Caki2 (cell line): ENCODE measurements around the gene IPO7. TPM values are rescaled to one million over a fixed set of nuclear protein-coding genes. Genes with fewer than 3 reads are reported as not detected.
A peak's percentile ranks its signal among the peaks of the same experiment; 100 is the strongest.
"Not testable (repeated sequence)": the region's sequence is repeated elsewhere in the genome, so short reads cannot be mapped to it uniquely, and the experiment has no call there.

Experiments
- DNase-seq: peaks from one replicate; pipeline ENCODE4 v3.0.0-alpha.2; 2015; ENCODE audit warnings: low read depth
- in situ Hi-C: cut with HindIII; loops from 2 replicates; pipeline ENCODE4 v1.10.0; 2016; ENCODE audit warnings: low sequenced_read_pairs, low pct_unique_long_range_greater_than_20kb, mixed read lengths
- total RNA-seq: library from RNA; depleted of rRNA; stranded (reverse); fragments of >200 nt; shearing (Covaris generic); gene quantifications from 2 replicates; pipeline ENCODE4 v1.2.3, GENCODE V29; 2014; ENCODE audit warnings: low replicate concordance; rRNA removed

Gene IPO7
- total RNA-seq: 74.0 and 77.4 TPM in 2 replicates

DNA sequence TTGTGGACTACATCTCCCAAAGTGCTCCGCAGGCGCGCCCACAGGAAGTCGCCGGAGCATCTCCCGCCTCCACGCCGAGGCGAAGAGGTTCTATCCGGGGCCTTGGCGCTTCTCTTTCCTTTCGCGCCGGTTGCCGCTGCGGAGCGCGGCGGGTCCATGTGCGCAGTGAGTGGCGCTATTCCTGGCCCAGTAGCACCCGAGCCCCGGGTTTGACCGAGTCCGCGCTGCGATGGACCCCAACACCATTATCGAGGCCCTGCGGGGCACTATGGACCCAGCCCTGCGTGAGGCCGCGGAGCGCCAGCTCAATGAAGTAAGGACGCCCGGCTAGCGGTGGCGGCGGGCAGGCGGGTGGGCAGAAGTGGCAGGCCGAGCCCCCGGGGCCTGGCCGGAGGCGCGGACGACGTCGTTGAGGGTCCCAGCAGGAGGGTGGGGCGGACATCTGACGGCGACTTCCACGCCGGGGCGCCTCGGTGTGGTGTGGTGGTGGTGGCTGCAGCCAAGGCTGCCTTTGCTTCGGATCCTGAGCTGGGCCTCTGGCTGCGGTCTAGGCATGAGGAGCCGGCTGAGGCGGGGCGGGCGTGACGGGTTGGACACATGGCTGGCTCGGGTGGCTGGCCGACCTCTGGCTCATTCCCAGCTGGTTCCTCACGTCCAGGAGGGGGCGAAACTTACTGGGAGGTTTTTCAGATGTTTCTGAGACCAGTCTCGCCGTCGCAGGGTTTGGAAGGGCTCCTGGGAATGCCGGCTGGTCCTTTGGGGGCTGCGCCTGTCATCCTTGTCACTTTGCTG lies at the start of gene IPO7:
TSS of gene IPO7 (plus strand) at position 118 of the 792 bp plus-strand sequence. CDS start at position 230, 112 bp downstream.
- peak; percentile 83 for DNase-seq
- in situ Hi-C loops: no loop called here

DNA sequence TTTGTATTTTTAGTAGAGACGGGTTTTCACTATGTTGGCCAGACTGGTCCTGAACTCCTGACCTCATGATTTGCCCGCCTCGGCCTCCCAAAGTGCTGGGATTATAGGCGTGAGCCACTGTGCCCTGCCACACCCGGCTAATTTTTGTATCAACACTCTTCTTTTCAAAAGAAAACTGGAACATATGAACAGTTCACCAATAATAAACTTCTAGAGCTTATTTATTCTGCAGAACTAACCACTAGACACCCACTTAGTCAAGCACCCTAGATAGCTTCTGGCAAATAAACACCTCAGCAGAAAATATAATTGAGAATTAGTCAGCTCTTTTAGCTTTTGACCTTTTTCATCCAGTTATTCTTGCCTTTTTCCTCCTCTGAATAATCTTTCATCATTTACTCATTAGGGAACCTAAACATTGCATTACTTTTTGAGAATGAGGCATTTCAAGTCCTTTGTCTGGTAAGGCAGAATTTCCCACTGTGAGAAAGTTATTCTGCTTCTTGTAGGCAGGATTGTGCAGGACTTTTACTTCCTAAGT lies 42.7 kb upstream of the IPO7 start:
- in situ Hi-C loops: no loop called here

GRCh38 chr11:9344061-9344680 lies 40.3 kb upstream of the IPO7 start:
- DNase-seq: no peak
- in situ Hi-C loops: no loop called here

More for the DNA sequence above, 42.7 kb upstream of the IPO7 start:
- peak; percentile 31 for DNase-seq

GRCh38 chr11:9347100-9347499 lies 37.4 kb upstream of the IPO7 start:
- no peak for DNase-seq
- in situ Hi-C loops: no loop called here

DNA sequence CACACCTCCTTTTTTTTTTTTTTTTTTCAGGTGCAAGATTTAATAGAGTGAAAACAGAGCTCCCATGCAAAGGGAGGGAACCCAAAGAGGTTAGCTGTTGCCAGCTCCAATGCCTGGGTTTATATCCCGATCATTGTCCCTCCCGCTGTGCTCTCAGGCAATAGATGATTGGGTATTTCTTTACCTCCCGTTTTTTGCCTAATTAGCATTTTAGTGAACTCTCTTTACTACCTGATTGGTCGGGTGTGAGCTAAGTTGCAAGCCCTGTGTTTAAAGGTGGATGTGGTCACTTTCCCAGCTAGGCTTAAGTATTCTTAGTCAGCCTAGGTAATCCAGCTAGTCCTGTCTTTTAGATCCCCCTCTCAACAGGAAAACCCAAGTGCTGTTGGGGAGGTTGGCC lies 36.7 kb upstream of the IPO7 start:
- in situ Hi-C loops, DNase-seq: not testable (repeated sequence)

DNA sequence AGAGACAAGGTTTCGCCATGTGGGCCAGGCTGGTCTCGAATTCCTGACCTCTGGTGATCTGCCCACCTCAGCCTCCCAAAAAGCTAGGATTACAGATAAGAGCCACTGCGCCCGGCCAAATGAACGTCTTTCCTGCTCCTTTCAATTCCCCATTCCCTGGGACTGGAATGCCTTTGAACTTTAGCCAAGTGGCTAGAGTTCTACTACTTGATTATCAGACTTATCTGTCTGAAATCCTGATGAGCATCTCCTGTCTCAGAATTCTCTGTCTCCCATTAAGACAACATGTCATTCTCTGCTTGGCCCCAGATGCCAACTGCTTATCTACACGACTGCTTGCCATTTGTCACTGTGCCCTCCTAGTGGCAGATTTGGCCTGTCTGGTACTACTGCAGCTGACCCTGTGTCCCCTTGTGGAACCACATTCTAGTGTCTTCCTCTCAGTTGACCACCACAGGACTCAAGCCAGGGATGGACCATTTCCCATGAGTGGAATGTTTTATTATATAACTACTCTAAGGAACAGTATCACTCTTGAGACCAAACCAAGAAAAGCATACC lies 33.1 kb upstream of the IPO7 start:
- DNase-seq: no peak
- in situ Hi-C loops: no loop called here

DNA sequence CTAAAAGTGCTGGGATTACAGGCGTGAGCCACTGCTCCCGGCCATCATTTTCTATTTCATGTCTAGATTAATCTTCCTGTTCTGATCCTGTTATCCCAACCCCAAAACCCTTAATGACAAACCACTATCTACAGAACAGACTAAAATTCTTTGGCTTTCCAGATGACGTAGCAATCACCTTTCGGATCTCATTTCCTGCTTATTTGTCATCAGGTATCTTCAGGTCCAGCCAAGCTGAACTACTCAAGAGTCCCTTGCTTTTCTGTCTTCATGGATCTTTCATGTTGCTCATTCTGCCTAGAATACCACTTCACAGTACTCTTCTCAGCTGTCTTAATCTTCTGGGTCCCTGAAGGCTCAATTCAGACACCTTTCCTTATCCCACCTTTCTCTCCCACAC lies 27.4 kb upstream of the IPO7 start:
- in situ Hi-C loops: no loop called here
- no peak for DNase-seq

GRCh38 chr11:9360862-9361622 lies 23.4 kb upstream of the IPO7 start:
- in situ Hi-C loops, DNase-seq: not testable (repeated sequence)

DNA sequence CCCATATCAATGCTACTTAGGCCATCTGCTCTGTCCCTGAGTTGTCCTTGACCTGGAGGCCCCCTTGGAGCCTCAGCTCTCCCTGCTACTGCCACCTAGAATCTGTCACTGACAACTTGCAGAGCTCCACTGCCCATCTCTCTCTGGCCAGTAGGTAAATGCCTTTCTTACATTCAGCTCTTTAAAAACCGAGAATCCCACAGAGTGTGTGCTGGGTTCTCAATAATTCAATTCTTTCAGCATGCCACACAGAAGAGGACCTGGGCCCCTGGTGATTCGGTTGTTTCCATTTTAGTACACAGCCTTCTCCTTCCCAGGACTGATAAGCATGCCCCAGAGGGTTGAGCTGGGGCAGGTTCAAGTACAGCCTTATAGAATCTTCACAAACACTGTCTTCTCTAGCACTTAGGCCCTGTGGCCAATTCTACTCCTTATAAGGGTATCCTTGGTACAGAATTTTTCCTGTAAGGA lies 22.0 kb upstream of the IPO7 start:
- DNase-seq: no peak
- in situ Hi-C loops: no loop called here

- in situ Hi-C loops: no loop called here
- peak; percentile 94 for DNase-seq
These were observed 20.2 kb upstream of the IPO7 start for GRCh38 chr11:9363954-9364912.

DNA sequence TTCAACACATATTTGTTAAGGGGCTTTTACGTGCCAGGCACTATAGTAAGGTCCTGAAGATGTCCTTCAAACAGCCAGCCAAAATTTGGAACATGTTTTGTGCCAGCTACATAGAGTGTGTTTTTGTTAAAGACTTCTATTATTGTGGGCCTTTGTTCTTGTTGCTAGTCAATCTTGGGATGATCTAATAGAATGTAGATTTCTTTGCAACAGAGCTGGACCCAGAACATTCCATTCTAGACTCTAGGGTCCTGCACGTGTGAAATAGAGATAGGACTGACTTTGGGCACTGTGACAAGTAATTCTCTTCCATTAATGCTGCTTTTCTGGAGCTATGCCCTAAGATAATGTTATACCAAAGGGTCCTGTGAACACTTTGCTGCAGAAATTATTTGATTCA lies 16.9 kb upstream of the IPO7 start:
- DNase-seq: no peak

DNA sequence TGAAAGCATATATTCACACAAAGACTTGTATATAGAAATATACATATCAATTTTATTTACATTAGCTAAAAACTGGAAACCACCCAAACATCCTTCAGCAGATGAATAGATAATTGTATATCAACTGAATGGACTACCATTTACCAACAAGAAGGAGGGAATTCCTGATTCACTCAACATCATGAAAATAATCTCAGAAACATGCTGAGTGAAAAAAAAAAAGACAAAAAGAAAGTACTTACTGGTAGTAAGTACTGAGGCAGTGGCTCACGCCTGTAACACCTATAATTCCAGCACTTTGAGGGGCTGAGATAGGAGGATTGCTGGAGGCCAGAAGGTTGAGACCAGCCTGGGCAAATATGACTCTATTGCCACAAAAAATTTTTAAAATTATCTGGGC lies 7.4 kb upstream of the IPO7 start:
- in situ Hi-C loops: no loop called here
- DNase-seq: no peak

More for the DNA sequence above, 16.9 kb upstream of the IPO7 start:
- in situ Hi-C loops: no loop called here

DNA sequence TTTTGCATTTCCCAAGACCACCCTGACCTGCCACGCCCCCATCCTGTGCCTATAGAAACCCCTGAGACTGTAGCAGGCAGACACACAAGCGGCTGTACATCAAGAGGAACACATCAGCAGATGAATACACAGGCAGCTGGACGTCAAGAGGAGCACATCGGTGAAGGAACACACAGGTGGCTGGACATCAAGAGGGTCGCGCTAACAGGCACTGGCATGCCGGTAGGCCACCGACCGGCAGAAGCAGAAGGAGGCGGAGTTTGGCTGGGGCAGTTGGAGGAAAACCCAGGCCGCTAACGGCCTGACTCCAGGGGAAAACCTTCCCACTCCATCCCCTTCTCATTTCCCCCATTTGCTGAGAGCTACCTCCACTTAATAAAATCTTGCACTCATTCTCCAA lies 5.4 kb upstream of the IPO7 start:
- DNase-seq: no peak
- in situ Hi-C loops: no loop called here

- in situ Hi-C loops: no loop called here
- DNase-seq: no peak
These were observed 3.7 kb upstream of the IPO7 start for GRCh38 chr11:9380773-9381172.

DNA sequence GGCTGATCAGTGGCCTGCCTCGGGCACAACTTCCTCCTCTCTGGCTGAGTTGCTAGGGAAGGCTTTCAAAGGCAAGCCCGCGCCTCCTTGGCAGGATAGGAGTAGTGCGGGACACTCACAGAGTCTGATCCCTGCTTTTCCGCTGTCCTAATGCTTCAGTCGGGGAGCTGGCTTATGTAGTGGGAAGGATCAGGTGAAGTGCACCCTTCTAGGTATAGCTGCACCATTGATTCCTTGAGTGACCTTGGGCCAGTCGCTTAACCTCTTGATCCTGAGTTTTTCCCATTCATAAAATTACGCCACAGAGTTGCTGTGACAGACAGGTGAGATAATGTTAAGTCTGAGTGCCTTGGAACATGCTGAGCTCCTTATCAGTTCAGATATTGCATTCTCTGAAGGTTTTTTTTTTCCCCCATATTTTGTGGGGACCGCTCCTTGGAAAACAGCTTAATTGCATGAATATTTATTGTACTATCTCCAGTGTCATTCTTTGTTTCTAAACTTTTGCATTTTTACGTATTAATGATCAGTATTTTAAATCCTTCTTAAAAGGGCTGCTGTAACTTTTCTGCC lies 961 bp downstream of the IPO7 start:
- in situ Hi-C loops: no loop called here
- no peak for DNase-seq

GRCh38 chr11:9386086-9386485 lies 1.6 kb downstream of the IPO7 start:
- in situ Hi-C loops: no loop called here
- no peak for DNase-seq

DNA sequence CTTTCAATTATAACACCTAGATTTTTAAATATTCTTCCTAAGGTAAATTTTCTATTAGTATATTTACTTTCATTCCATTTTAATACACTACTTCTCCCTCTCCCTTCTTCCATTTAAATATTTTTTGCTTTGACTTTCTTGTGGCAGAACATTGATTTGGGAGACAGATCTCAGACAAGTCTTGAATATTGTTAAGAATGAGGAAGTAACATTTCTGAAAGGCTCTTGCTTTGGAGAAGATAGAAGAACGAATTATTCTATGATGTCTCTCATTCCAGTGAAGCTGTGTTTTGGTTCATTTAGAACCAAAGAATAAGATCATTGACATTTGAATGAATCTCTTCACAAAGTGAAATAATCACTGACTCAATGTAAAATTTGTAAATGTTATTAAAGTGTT lies 2.4 kb downstream of the IPO7 start:
- in situ Hi-C loops: no loop called here

More for the DNA sequence above, 2.4 kb downstream of the IPO7 start:
- DNase-seq: no peak
